GM21423 (cell line): ENCODE measurements around the gene JAK1.

Source experiments
- ATAC-seq: cut with Tn5 transposase; IDR thresholded peaks from one replicate; pipeline ENCODE4 v1.9.1; 2021; ENCODE audit warnings: mild to moderate bottlenecking, moderate library complexity; ENCODE audit not compliant: unreplicated experiment

Gene JAK1

DNA sequence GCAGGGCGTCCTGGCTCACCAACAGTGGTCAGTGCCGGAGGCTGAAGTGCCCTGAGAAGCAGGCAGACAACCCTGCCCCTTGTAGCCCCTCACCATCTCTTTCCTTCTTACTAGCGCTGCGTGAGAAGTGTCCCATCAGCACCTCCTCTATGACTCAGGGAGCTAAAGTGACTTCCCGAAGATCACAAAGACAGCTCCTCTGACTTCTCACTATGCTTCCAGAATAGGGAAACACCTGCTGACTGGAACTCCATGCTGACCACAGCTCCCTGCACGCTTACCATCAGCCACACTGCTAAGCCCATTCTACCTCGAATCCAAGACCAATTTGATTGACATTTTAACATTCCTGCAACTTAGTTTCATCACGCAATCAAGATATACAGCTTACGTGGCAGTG is 92.8 kb downstream of the JAK1 start:
- ATAC-seq = no peak

GRCh38 chr1:64872067-64872466 is 94.3 kb downstream of the JAK1 start:
- no peak for ATAC-seq

GRCh38 chr1:64871256-64871655 is 95.1 kb downstream of the JAK1 start:
- ATAC-seq = no peak

DNA sequence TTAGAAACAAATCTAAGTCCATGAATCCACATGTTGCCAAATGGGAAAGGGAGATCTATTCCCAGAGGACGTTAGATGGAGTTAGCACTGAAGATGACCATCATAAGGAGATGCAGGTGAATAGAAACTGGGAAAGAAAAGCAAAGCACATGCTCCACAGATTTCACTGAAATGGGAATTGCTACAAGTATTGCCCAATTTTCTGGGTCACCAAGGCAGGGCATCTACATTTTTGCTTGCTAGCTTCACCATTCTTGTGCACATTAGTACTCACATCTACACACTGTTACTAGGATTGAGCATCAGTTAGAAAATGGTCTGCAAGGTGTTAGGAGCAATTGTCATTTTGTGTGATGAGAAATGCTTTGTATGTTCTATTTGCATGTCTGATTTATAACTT is 99.1 kb downstream of the JAK1 start:
- ATAC-seq = no peak

DNA sequence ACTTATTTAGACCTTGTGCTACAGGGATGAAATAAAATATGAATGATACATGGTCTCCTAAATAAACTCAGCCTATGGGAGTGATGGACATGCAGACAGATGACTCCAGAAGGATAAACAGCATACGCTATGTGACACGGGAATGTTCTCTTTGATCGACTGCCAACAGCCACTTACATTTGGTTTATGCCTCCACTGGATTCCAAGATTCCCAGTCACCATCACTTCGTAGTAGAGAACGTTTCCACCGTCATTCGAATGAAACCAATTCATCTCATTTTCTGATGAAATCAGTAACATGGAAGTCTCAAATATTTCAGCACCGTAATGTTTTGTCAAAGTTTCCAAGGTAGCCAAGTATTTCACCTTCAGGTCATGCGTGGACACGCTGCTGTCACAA is 99.7 kb downstream of the JAK1 start:
- no peak for ATAC-seq

DNA sequence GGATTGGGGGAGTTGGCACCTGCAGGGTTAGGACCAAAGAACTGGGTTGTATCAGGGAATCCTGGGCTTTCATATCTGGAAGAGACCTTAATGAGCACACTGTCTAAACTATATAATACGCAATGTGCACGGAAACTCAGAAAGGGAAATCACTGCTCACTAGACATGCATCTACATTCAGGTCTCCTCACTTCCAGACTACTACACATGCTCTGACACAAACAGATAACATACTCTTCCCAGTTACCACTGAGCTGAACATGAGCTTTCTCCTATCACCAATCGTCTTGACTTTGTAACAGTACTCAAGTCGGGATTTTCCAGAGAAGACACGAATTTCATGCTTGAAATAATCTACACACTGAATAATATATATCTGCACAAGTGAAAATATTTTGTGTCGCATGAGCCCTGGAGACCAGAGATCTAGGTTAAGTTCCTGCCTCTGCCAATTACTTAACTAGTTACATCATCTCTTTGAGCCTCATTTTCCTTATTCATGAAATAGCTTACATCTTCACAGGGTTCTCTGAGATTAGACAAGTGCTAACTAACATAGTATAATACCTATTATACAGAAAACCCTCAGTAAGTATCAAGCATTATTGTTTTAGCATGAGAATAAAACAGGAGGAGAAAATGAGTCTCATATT is 101.1 kb downstream of the JAK1 start:
- ATAC-seq = no peak

DNA sequence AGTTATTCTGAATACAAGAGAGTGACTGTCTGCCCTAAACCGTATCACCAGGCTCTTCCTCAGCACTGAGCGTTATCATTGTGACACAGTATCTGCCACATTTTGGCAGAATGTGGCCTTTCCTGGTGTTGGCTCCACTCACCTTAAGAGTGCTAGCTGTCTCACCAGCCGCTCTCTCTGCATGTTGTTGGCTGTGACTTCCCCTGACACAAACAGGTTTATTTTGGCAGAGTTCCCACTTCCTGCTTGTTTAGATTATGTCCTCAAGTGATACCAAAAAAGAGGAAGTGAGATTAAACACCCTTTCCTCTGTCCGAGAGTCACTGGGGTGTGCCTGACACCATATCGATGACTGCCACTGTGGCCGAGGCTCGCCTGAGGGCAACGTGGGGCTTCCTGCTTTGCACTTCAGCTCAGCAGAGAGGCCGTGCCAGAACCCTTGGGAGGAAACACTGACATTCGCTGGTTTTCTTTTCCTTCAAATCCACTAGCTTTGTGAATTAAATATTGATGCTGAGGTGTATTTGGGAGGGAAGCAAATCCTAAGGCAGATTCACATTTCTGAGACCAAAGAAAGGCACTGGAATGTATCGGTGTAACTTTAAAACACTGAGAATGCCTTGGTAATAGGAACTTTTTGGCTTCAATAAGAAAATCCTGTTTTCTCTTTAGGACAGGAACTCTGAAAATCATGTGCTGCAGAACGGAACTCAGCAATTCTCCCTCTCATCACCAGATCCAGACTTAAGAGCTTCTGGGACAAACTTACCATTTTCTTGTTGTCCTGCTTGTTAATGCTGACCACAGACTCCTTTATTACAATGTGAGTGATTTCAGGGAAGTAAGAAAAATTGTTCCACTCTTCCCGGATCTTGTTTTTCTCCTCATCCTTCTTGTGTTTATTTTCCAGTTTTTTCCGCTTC is 102.1 kb downstream of the JAK1 start:
- ATAC-seq = peak; percentile 99

GRCh38 chr1:64861611-64862010 is 104.7 kb downstream of the JAK1 start:
- ATAC-seq = no peak

DNA sequence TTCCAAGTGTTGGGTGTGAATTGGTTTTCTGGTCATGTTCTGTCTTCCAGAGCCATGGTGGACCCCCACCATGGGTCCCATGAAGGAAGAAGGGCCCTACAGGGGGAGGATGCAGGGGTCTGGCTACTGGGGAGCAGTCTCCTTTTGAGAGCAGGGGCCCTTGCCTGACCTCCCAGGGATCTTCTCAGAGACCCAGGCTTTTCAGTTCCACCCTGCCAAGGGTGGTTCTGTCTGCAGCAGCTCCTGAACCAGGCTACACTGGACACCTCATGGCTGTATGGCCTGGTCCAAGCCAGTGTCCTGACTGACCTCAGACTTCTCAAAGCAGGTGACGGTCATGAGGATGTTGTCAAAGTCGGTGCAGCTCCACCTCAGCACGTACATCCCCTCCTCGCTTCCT is 109.0 kb downstream of the JAK1 start:
- no peak for ATAC-seq

DNA sequence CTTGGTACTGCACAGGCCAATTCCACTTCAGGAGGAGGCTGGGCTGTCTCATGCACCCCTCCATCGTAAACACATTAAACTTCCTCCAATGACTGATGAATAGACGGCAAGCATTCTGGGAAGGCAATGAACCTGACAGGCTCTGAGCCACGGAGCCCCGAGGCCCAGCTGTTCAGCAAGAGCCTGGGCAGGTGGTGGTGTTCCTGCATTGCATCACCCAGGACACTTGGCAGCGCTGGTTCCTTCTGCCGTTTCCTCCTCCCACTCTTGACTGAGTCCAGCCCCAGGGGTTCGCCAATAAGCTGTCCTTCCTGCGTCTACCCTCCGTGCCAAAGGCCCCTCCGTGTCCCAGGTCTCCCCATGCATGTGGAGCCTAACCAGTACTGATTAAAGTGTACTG is 109.8 kb downstream of the JAK1 start:
- no peak for ATAC-seq

DNA sequence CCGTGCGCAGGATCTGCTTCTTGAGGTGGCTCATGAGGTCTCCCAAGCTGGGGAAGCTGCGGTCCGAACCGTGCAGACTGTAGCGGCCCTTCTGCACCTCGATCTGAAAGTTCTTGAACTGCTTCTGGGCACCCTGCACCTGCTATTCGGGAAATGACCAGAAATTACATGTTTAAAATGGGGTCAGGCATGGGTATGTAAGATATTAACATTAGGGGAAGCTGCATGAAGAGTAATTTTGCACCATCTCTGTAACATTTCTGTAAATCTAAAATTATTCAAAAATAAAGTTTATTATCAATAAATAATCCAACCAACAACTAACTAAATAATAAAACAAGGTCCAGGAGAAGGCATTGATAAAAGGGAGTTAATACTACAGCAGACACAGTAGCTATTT is 110.8 kb downstream of the JAK1 start:
- ATAC-seq = no peak

GRCh38 chr1:64854674-64855073 is 111.7 kb downstream of the JAK1 start:
- no peak for ATAC-seq

DNA sequence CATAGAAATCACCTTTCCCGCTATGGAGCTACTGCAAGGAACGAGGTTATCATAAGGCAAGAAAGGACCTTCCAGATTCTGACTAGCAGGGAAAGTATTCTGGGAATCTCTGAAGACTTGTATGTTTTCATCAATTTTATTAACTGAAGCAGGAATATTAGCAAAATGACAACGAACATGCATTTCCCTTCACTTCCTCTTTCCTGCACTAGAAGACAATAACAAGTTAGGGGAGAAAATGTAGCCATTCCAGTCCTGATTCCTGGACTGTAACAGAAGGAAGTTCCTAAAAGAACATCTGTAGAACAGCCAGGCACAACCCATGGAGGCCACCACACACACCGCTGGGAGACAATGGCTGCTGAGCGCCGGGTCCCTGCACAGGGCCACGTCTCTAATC is 114.7 kb downstream of the JAK1 start:
- ATAC-seq = no peak

DNA sequence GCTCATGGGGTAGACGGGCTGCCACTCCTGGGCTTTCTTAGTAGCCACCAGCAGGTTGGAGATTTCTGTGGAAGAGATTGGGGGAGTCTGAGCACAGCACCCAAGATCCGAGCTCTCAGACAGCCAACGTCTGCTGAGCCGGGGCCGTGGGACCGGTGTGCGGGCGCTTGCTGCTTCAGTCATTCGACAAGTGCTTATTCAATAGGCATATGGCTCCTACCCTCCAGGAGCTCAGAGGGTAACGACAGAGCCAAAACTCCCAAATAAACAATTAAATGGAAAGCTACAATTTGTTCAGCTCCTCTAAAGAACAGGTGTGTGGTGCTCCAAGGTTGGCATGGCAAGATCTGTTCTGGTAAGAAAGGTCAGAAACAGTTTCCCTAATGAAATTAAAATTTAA is 115.5 kb downstream of the JAK1 start:
- no peak for ATAC-seq

- no peak for ATAC-seq
These were observed 116.4 kb downstream of the JAK1 start for GRCh38 chr1:64849942-64850341.

GRCh38 chr1:64848803-64849202 is 117.5 kb downstream of the JAK1 start:
- ATAC-seq = no peak

DNA sequence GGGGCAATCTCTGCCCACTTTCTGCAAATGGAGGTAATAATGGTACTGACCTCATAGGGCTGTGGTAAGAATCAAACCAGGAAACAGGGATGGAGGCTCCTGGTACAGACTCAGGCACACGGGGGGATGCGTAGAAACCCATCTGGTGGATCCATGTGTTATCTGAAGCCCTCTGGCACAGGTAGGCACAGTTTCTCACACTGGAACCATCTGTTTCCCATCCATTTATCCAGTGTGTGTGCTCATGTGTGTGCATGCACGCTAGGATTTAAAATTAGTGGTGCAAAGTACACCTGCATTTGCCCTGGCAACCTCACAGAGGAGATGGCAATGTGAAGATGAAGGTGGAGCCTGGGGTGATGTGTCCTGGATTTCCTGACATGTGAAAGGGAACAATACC is 118.2 kb downstream of the JAK1 start:
- no peak for ATAC-seq

DNA sequence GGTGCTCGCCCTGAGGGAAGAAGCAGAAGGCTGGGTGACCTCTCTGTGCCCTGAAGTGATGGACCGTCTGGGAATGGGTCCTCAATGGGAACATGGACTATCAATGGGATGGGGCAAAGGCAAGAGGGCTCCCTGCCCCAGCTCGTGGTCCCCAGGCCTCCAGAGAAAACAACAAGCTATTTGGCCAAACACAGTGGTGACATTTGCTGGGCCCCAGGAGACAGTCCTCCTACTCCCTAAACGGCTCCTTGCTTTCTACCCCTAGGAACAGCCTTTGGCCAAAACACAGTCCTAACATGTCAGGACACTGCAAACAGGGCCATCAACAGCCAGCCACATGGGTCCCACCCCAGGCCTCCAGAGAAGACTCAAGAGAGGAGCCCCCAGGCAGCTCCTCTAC is 118.7 kb downstream of the JAK1 start:
- no peak for ATAC-seq

DNA sequence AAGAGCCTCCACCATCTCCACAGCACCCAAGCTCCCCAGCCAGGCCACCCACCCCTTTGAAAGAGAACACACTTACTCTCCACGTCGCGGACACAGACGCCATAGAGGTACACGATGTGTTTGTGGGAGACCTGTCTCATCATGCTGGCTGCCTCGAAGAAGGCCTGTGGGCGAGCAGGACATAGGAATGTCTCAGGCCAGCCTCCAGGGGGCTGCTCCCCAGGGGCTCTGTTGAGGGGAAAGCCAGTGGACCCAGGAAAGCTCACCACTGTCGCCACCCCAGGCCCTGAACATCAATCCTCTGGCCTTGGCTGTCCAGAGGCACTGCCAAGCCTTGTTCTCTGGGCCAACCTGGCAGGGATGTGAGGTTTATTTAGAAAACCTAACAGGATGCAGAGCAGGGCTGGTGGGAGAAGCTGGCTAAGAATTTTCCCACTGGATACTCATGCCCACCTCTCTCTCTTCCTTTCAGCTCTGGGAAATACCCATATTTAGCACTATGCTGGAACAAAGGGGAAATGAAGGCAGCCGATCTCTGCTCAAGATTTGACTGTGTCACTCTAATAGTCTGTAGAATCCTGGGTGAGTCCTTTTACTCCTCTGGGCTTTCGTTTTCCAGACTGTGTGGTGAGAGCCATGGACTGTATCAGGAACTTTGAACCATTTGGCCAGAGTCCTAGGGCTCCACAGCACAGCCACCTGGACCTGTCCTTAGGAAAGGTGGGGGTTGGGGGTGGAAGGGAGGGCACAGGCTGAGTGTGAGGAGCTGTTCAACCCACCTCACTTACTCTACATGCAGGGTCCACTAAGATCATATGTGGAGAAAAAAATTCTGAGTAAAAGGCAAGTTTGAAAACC is 119.5 kb downstream of the JAK1 start:
- no peak for ATAC-seq

- no peak for ATAC-seq
These were observed 120.4 kb downstream of the JAK1 start for GRCh38 chr1:64845831-64846425.

DNA sequence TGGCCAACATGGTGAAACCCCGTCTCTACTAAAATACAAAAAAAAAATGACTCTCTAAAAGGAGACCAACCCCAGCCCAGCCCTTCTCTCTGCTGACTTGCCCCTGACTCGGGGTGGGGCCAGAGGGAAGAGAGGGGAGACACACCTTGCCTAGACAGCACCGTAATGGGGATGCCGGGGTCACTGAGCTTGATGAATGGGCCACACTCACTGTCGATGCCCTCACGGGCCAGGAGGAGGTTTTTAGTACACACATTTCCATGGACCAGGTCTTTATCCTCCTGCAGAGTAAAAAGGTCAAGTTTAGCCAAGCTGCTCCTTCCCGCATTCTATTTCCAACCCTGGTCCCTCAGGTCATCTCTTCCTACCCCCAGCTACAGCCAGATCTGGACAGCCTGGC is 121.7 kb downstream of the JAK1 start:
- ATAC-seq = no peak
